Testis (tissue), 3 donors: Measurements from ENCODE around the gene OPHN1. TPM values are rescaled to one million over a fixed set of nuclear protein-coding genes. Genes with fewer than 3 reads are reported as not detected.

Experiments
- DNase-seq: peaks from one replicate; pipeline ENCODE4 v3.0.0-alpha.2; 2019
- H3K27ac ChIP-seq, 2 donors: fragments of 200-600 bp; sonication (generic); one replicate each; pipeline ENCODE4 v1.5.1; 2019
- H3K27me3 ChIP-seq: fragments of 200-600 bp; sonication (generic); one replicate; pipeline ENCODE4 v1.5.1; 2019
- H3K36me3 ChIP-seq: fragments of 200-600 bp; sonication (generic); one replicate; pipeline ENCODE4 v1.5.1; 2017; ENCODE audit warnings: low read depth; ENCODE audit errors: missing control alignments
- H3K4me1 ChIP-seq: fragments of 200-600 bp; sonication (generic); one replicate; pipeline ENCODE4 v1.5.1; 2019
- H3K4me3 ChIP-seq, 2 donors: fragments of 200-600 bp; sonication (generic); one replicate each; pipeline ENCODE4 v1.5.1; 2017 to 2019
- H3K9me3 ChIP-seq: fragments of 200-600 bp; sonication (generic); one replicate; pipeline ENCODE4 v1.5.1; 2017
- CTCF ChIP-seq, 3 experiments: fragments of 450-650 bp in 2 of 3; fragments of 200-600 bp in 1 of 3; sonication (generic) in 1 of 3; IDR thresholded peaks; one replicate each; pipeline ENCODE4 v1.5.1; 2016 to 2019; ENCODE audit warnings: antibody characterized with exemption in 3 of 3, mild to moderate bottlenecking in 2 of 3, moderate library complexity in 1 of 3
- POLR2A ChIP-seq: fragments of 450-650 bp; IDR thresholded peaks from one replicate; pipeline ENCODE4 v1.6.1; 2017; ENCODE audit warnings: antibody characterized with exemption, mild to moderate bottlenecking, moderate library complexity
- WGBS, 2 donors: methylation state at CpG; one replicate each; pipeline ENCODE4 v1.1.5; 2018; 5-methylcytosine and 5-hydroxymethylcytosine counted together
- intact Hi-C: fragments of 100-400 bp; cut with DNase I; formaldehyde crosslinking; loops from one replicate; pipeline ENCODE4 v1.15.1; 2023; ENCODE audit warnings: low total_unique reads
- polyA plus RNA-seq: library from polyadenylated mRNA; stranded (reverse); fragments of 350-450 nt; fragmentation: Illumina TruSeq; extraction: RNeasy Lipid Tissue Mini Kit (QIAGEN cat#74804); gene quantifications from one replicate; pipeline ENCODE4 v1.2.3, GENCODE V29; 2014; ENCODE audit warnings: low read depth, low replicate concordance; ENCODE audit not compliant: insufficient read depth
- total RNA-seq, 2 donors: library from RNA; depleted of rRNA; stranded (reverse); fragments of >200 nt; gene quantifications; one replicate each; pipeline ENCODE4 v1.2.3, GENCODE V29; 2016

Gene OPHN1
- total and polyA plus RNA-seq, 3 donors from 2014 or later, result 2.3 to 5.7 (median 5.5) TPM

GRCh38 chrX:68429216-68429615 lies 4.1 kb downstream of the OPHN1 start:
- intact Hi-C loops, result no loop called here
- 88 to 89% methylated on average over 10 of the region's 10 CpGs for WGBS, 2 donors
- TF ChIP-seq CTCF (IDR thresholded peaks at IDR 0.05) (no peak), POLR2A (no peak)

GRCh38 chrX:68428431-68428830 lies 4.9 kb downstream of the OPHN1 start:
- H3K4me1 ChIP-seq, result no peaks in the 10 kb centered on the region
- DNase-seq, result no peak
- H3K27ac ChIP-seq, result no peak overlapping the region
- no peak for TF ChIP-seq CTCF (IDR thresholded peaks at IDR 0.05)
- no peak for TF ChIP-seq POLR2A
- H3K27me3 ChIP-seq, result no peaks in the 10 kb centered on the region
- H3K36me3 ChIP-seq, result no peaks in the 10 kb centered on the region
- no peaks in the 10 kb centered on the region for H3K9me3 ChIP-seq
- 89 to 96% methylated on average over 3 of the region's 3 CpGs for WGBS, 2 donors
- H3K4me3 ChIP-seq, result no peak overlapping the region
- intact Hi-C loops, result no loop called here

More at GRCh38 chrX:68429216-68429615, 4.1 kb downstream of the OPHN1 start:
- no peaks in the 10 kb centered on the region for H3K9me3 ChIP-seq
- DNase-seq, result no peak
- no peak overlapping the region for H3K4me3 ChIP-seq
- H3K4me1 ChIP-seq, result no peaks in the 10 kb centered on the region
- no peaks in the 10 kb centered on the region for H3K36me3 ChIP-seq
- H3K27me3 ChIP-seq, result no peaks in the 10 kb centered on the region
- no peak overlapping the region for H3K27ac ChIP-seq

DNA sequence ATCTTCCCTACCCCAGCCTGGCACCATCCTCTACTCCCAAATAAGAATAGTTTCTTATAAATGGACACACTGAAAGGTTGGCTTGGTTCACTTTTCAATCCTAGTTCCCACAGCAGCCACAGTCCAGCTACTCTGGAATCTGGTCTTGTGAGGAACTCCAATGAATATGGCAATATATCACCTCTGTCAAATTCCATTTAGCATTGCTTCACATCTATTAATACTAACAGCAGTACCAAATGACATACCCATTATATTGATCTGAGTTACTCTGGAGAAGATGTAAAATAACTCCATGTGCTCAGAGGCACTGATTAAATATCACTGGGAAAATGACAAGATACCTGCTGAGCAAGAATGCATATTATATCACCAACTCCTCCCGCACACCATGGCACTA lies 8.6 kb downstream of the OPHN1 start:
- H3K27ac ChIP-seq, result no peak overlapping the region
- H3K4me1 ChIP-seq, result no peaks in the 10 kb centered on the region
- no peak overlapping the region for H3K4me3 ChIP-seq
- no peaks in the 10 kb centered on the region for H3K9me3 ChIP-seq
- intact Hi-C loops, result no loop called here
- TF ChIP-seq POLR2A, result no peak
- WGBS, 2 donors, result 90 to 100% methylated on average over 1 of the region's 1 CpG
- no peak for DNase-seq
- H3K36me3 ChIP-seq, result no peaks in the 10 kb centered on the region
- no peaks in the 10 kb centered on the region for H3K27me3 ChIP-seq

DNA sequence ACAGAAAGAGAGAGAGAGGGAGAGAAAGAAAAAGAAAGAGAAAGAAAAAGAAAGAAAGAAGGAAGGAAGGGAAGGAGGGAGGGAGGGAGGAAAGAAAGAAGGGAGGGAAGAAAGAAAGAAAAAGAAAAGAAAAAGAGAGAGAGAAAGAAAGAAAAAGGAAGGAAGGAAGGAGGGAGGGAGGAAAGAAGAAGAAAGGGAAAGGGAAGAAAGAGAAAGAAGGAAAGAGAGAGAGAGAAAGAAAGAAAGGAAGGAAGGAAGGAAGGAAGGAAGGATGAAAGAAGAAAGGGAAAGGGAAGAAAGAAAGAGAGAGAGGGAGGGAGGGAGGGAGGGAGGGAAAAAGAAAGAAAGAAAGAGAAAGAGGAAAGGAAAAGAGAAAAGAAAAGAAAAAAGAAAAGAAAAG lies 10.8 kb downstream of the OPHN1 start:
- no peaks in the 10 kb centered on the region for H3K36me3 ChIP-seq
- no peaks in the 10 kb centered on the region for H3K9me3 ChIP-seq
- no peaks in the 10 kb centered on the region for H3K4me1 ChIP-seq
- intact Hi-C loops, result no loop called here
- no peaks in the 10 kb centered on the region for H3K27me3 ChIP-seq
- H3K4me3 ChIP-seq, result no peak overlapping the region
- no peak overlapping the region for H3K27ac ChIP-seq
- no peak for TF ChIP-seq POLR2A
- no peak for TF ChIP-seq CTCF (IDR thresholded peaks at IDR 0.05)
- no peak for DNase-seq

DNA sequence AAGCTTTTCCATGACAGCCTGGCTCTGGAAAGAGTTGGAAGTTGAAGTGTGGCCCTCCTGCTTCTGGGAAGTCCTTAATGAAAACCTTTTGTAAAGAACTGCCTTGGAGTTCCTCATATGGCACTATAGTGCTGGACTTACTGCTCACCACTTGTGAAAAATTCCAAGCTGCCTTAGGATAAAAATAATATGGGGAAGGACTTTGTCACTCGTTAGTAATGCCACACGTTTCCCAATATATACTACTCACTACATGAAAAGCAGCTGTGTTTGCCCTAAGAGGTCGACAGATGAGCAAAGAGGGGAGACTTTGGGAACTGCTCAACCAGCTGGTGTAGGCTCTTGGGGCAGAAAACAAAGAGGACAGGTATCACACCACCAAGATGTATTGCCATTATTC lies 11.7 kb downstream of the OPHN1 start:
- Histone ChIP-seq H3K27ac (no peak overlapping the region), H3K36me3 (no peaks in the 10 kb centered on the region), H3K27me3 (no peaks in the 10 kb centered on the region), H3K4me3 (no peak overlapping the region), H3K9me3 (no peaks in the 10 kb centered on the region), H3K4me1 (no peaks in the 10 kb centered on the region)
- intact Hi-C loops, result no loop called here
- TF ChIP-seq POLR2A (no peak), CTCF (IDR thresholded peaks at IDR 0.05) (no peak)
- DNase-seq, result no peak
- 82 to 94% methylated on average over 2 to 3 of the region's 3 CpGs for WGBS, 2 donors
